HepG2 (cell line): ENCODE data around the gene UBE2S. TPM values are rescaled to one million over a fixed set of nuclear protein-coding genes. Genes with fewer than 3 reads are reported as not detected.

Experiments used
- ATAC-seq: fragments of 200-7000 bp; cut with Tn5 transposase; 3 replicates; pipeline ENCODE4 v1.9.1; 2020; ENCODE audit warnings: mild to moderate bottlenecking, moderate library complexity
- BruUV-seq: library from RNA; stranded (reverse); fragments of 400-500 nt; replicated peaks from 2 replicates; lab custom pipeline; 2021; lab: Mats Ljungman, UMichigan
- CTCF ChIA-PET: fragments of 300-600 bp; formaldehyde crosslinking; extraction: SDS; loops from one replicate; lab custom pipeline; 2021; ENCODE audit warnings: low total read pairs, inconsistent platforms, low intra/inter-chr PET ratio; lab: Yijun Ruan, JAX
- POLR2A ChIA-PET: fragments of 350-600 bp; sonication (Branson Sonifier 250); formaldehyde crosslinking; loops from one replicate; lab custom pipeline; 2020; ENCODE audit warnings: antibody characterized with exemption, inconsistent platforms; lab: Yijun Ruan, JAX
- DNase-seq: peaks from one replicate; pipeline ENCODE4 v3.0.0-alpha.2; 2015; ENCODE audit warnings: low spot score
- FAIRE-seq: peaks from 3 replicates; lab custom pipeline; 2011; peaks lifted over from hg19 to GRCh38; lab: Jason Lieb, UNC
- H2AFZ ChIP-seq: one replicate; pipeline ENCODE4 v1.6.1; 2011; ENCODE audit warnings: low read length, inconsistent platforms
- H3K27ac ChIP-seq: fragments of 300-600 bp; 3 replicates; pipeline ENCODE4 v1.8.0; 2011; ENCODE audit warnings: mixed run types, mild to moderate bottlenecking, mixed read lengths, low read length, inconsistent platforms; ENCODE audit not compliant: insufficient read depth; ENCODE audit errors: extremely low read length
- H3K27me3 ChIP-seq, 2 experiments: fragments of 200-600 bp in 1 of 2; 2 replicates in 1 of 2; 3 replicates in 1 of 2; pipeline versions ENCODE4 v1.6.0 to v1.8.0; 2011; ENCODE audit warnings: low read length in 2 of 2, mild to moderate bottlenecking in 2 of 2, moderate library complexity in 2 of 2, inconsistent platforms in 1 of 2; ENCODE audit not compliant: insufficient read depth in 2 of 2, control insufficient read depth in 1 of 2
- H3K36me3 ChIP-seq, 2 experiments: fragments of 200-600 bp in 1 of 2; replicated peaks in 1 of 2; 2 replicates in 1 of 2; 3 replicates in 1 of 2; pipeline versions ENCODE4 v1.5.1 to v1.8.0; 2011; ENCODE audit warnings: low read length in 2 of 2, inconsistent platforms in 1 of 2; ENCODE audit not compliant: insufficient read depth in 2 of 2, control insufficient read depth in 1 of 2
- H3K4me1 ChIP-seq: 2 replicates; pipeline ENCODE4 v1.5.1; 2012; ENCODE audit warnings: low read length, inconsistent platforms; ENCODE audit not compliant: insufficient read depth
- H3K4me2 ChIP-seq: 2 replicates; pipeline ENCODE4 v1.6.0; 2011; ENCODE audit warnings: low read depth, low read length, inconsistent platforms
- H3K4me3 ChIP-seq, 3 experiments: fragments of 200-600 bp in 1 of 3; sonication (generic), shearing (Covaris generic) in 1 of 3; replicated peaks in 1 of 3; 2 replicates each; pipeline ENCODE4 v1.5.1; 2011 to 2016; ENCODE audit warnings: low read length in 3 of 3, inconsistent platforms in 2 of 3, low read depth in 2 of 3, mild to moderate bottlenecking in 2 of 3, control low read depth in 1 of 3, mixed read lengths in 1 of 3; ENCODE audit not compliant: insufficient read depth in 1 of 3
- H3K79me2 ChIP-seq: one replicate; pipeline ENCODE4 v1.6.1; 2011; ENCODE audit warnings: low read length, inconsistent platforms; ENCODE audit not compliant: insufficient read depth
- H3K9ac ChIP-seq: 2 replicates; pipeline ENCODE4 v1.6.0; 2011; ENCODE audit warnings: mild to moderate bottlenecking, low read depth, low read length, inconsistent platforms; ENCODE audit not compliant: insufficient read depth
- H3K9me3 ChIP-seq: 2 replicates; pipeline ENCODE4 v1.5.1; 2012; ENCODE audit warnings: mild to moderate bottlenecking, low read length
- H4K20me1 ChIP-seq: 2 replicates; pipeline ENCODE4 v1.6.0; 2011; ENCODE audit warnings: inconsistent platforms, mild to moderate bottlenecking, low read length, moderate library complexity; ENCODE audit not compliant: insufficient read depth
- ATF7 ChIP-seq, 2 experiments: fragments of 450-650 bp in 1 of 2; sonication (generic) in 1 of 2; formaldehyde crosslinking in 1 of 2; IDR thresholded peaks; 2 replicates each; pipeline versions ENCODE4 v1.4.0 to v1.6.1; 2016 to 2020; ENCODE audit warnings: antibody characterized with exemption in 1 of 2, mild to moderate bottlenecking in 1 of 2, missing genetic modification reagents in 1 of 2
- CREB1 ChIP-seq, 2 experiments: fragments of 450-650 bp in 1 of 2; IDR thresholded peaks; 2 replicates each; pipeline ENCODE4 v1.6.1; 2016 to 2017; ENCODE audit warnings: control low read depth in 1 of 2, mild to moderate bottlenecking in 1 of 2, missing compliant biosample characterization in 1 of 2, missing genetic modification characterization in 1 of 2
- HOXA7 ChIP-seq: sonication (generic); formaldehyde crosslinking; IDR thresholded peaks from 2 replicates; pipeline ENCODE4 v1.8.1; 2022; ENCODE audit warnings: mild to moderate bottlenecking, missing genetic modification reagents, moderate library complexity
- KMT2A ChIP-seq: sonication (generic); formaldehyde crosslinking; IDR thresholded peaks from 2 replicates; pipeline ENCODE4 v1.4.0; 2020; ENCODE audit warnings: missing genetic modification reagents
- MYNN ChIP-seq: sonication (generic); formaldehyde crosslinking; IDR thresholded peaks from 2 replicates; pipeline ENCODE4 v1.4.0; 2020; ENCODE audit warnings: mild to moderate bottlenecking, low read depth, missing genetic modification reagents
- RORA ChIP-seq: sonication (generic); formaldehyde crosslinking; IDR thresholded peaks from 2 replicates; pipeline ENCODE4 v1.5.0; 2020; ENCODE audit warnings: mild to moderate bottlenecking, missing genetic modification reagents, moderate library complexity
- SIN3A ChIP-seq: IDR thresholded peaks from 2 replicates; pipeline ENCODE4 v1.6.1; 2011; ENCODE audit warnings: low read depth, mild to moderate bottlenecking, control low read depth, low read length, borderline replicate concordance
- ZFP41 ChIP-seq: sonication (generic); formaldehyde crosslinking; IDR thresholded peaks from 2 replicates; pipeline ENCODE4 v1.4.0; 2020; ENCODE audit warnings: mild to moderate bottlenecking, missing genetic modification reagents, borderline replicate concordance
- ZNF383 ChIP-seq: sonication (generic); formaldehyde crosslinking; IDR thresholded peaks from 2 replicates; pipeline ENCODE4 v1.4.0; 2020; ENCODE audit warnings: missing genetic modification reagents, mild to moderate bottlenecking, borderline replicate concordance
- ZNF780A ChIP-seq: sonication (generic); formaldehyde crosslinking; IDR thresholded peaks from 2 replicates; pipeline ENCODE4 v1.8.0; 2022; ENCODE audit warnings: mild to moderate bottlenecking, missing genetic modification reagents, moderate library complexity
- ZZZ3 ChIP-seq: sonication (generic); formaldehyde crosslinking; IDR thresholded peaks from 2 replicates; pipeline ENCODE4 v1.4.0; 2020; ENCODE audit warnings: missing genetic modification reagents, mild to moderate bottlenecking, borderline replicate concordance
- WGBS: methylation state at CpG from one replicate; pipeline ENCODE4 v1.1.6; 2017; ENCODE audit warnings: low lambda C conversion rate; 5-methylcytosine and 5-hydroxymethylcytosine counted together
- in situ Hi-C: cut with HindIII; loops from 2 replicates; pipeline ENCODE4 v1.10.0; 2017; ENCODE audit warnings: low pct_unique_long_range_greater_than_20kb; ENCODE audit not compliant: extremely low pct_ligation_motif_present
- intact Hi-C: fragments of 100-400 bp; cut with micrococcal nuclease; formaldehyde crosslinking; loops from one replicate; pipeline ENCODE4 v1.10.0; 2022; ENCODE audit not compliant: unreplicated experiment
- polyA plus RNA-seq, 8 experiments: library from polyadenylated mRNA; depleted of rRNA in 3 of 8; stranded (reverse) in 7 of 8; unstranded in 1 of 8; fragments of >200 nt; fragmentation: Illumina TruSeq in 4 of 8; extraction: Trizol in 4 of 8; gene quantifications; 2 replicates each; pipeline versions ENCODE4 v1.2.1 to v1.2.3, GENCODE V29; 2011 to 2016; ENCODE audit warnings: low read depth in 4 of 8, missing spikeins in 1 of 8, mixed read lengths in 1 of 8; ENCODE audit not compliant: insufficient read depth in 1 of 8
- total RNA-seq, 5 experiments: library from RNA; depleted of rRNA; stranded (reverse); fragments of >200 nt; fragmentation: Illumina TruSeq; extraction: Trizol; gene quantifications; 2 replicates each; pipeline ENCODE4 v1.2.3, GENCODE V29; 2016; ENCODE audit warnings: low read depth in 1 of 5
- TF ChIP-seq, protein P1 (sequence below): conservative IDR thresholded peaks from 2 replicates; pipeline ENCODE4 v1.6.1; 2018; ENCODE audit warnings: missing genetic modification reagents
- TF ChIP-seq, protein P2 (sequence below), 2 experiments: fragments of 450-650 bp in 1 of 2; sonication (generic) in 1 of 2; formaldehyde crosslinking; IDR thresholded peaks; 2 replicates each; pipeline versions ENCODE4 v1.5.0 to v1.8.0; 2020 to 2022; ENCODE audit warnings: mild to moderate bottlenecking in 1 of 2, missing genetic modification reagents in 1 of 2
- TF ChIP-seq, protein P3 (sequence below): sonication (generic); formaldehyde crosslinking; IDR thresholded peaks from 2 replicates; pipeline ENCODE4 v1.4.0; 2020; ENCODE audit warnings: low read depth, mild to moderate bottlenecking, missing genetic modification reagents
- TF ChIP-seq, protein P4 (sequence below): sonication (generic); formaldehyde crosslinking; IDR thresholded peaks from 2 replicates; pipeline ENCODE4 v1.4.0; 2020; ENCODE audit warnings: missing genetic modification reagents, low read depth, mild to moderate bottlenecking, borderline replicate concordance

UBE2S gene
- total and polyA plus RNA-seq, 2 of the 13 experiments (the other 11 are each of a cell fraction or from before 2014, with no cell fraction given) = 32.2 to 39.3 TPM

DNA sequence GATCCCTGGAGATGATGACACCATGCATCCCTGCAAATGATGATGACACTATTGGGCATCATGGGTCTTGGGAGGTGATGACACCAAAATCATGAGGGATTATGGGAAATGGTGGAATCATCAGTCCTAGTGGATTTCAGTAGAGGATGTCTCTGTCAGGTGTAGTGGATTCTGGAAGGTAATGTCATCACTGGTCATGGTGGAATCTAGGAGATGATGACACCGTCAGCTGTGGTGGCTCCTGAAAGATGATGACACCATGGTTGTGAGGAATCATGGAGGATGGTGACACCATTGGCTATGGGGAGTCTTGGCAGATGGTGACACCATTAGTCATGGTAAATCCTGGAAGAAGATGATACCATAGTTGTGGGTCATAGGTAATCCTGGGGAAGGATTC lies 23.6 kb upstream of the UBE2S start:
- DNase-seq (no peak), ATAC-seq (no peak), FAIRE-seq (no peak)
- TF ChIP-seq CREB1 (IDR thresholded peaks at IDR 0.05) (peak; percentile 80), CREB1 (CRISPR knock-in tag; IDR thresholded peaks at IDR 0.05) (no peak), ZNF383 (CRISPR knock-in tag) (no peak), ATF7 (IDR thresholded peaks at IDR 0.05) (peak; percentile 14; the same call in 1 of the 2 replicates), ATF7 (CRISPR knock-in tag; IDR thresholded peaks at IDR 0.05) (no peak)
- TF ChIP-seq, protein P1, sequence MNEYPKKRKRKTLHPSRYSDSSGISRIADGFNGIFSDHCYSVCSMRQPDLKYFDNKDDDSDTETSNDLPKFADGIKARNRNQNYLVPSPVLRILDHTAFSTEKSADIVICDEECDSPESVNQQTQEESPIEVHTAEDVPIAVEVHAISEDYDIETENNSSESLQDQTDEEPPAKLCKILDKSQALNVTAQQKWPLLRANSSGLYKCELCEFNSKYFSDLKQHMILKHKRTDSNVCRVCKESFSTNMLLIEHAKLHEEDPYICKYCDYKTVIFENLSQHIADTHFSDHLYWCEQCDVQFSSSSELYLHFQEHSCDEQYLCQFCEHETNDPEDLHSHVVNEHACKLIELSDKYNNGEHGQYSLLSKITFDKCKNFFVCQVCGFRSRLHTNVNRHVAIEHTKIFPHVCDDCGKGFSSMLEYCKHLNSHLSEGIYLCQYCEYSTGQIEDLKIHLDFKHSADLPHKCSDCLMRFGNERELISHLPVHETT = no peak
- no peaks in the 10 kb centered on the region for H3K9me3 ChIP-seq
- H3K79me2 ChIP-seq = no peaks in the 10 kb centered on the region
- no peaks in the 10 kb centered on the region for H3K4me1 ChIP-seq
- no peak overlapping the region for H3K4me3 ChIP-seq
- H3K4me2 ChIP-seq = no peak overlapping the region
- H3K9ac ChIP-seq = no peak overlapping the region
- in situ Hi-C loops (no loop called here), intact Hi-C loops (no loop called here)
- CTCF ChIA-PET = no interaction called here
- POLR2A ChIA-PET = no interaction called here
- no peak overlapping the region for H3K27ac ChIP-seq
- H2AFZ ChIP-seq = no peak overlapping the region
- 40% methylated on average over 1 of the region's 1 CpG for WGBS
- H3K36me3 ChIP-seq = no peaks in the 10 kb centered on the region
- no TSS peak for BruUV-seq
- H3K27me3 ChIP-seq = peaks cover 2 to 3% of the 10 kb centered on the region in 2 experiments; a peak in 1 of 5 replicates
- H4K20me1 ChIP-seq = no peaks in the 10 kb centered on the region

GRCh38 chr19:55426042-55426441 lies 18.5 kb upstream of the UBE2S start:
- H3K9ac ChIP-seq = no peak overlapping the region
- no peak overlapping the region for H3K4me2 ChIP-seq
- no TSS peak for BruUV-seq
- no peaks in the 10 kb centered on the region for H4K20me1 ChIP-seq
- FAIRE-seq = no peak
- H3K4me3 ChIP-seq = no peak overlapping the region
- ChIA-PET POLR2A (no interaction called here), CTCF (no interaction called here)
- WGBS = 0% methylated on average over 2 of the region's 2 CpGs
- peaks cover 0 to 15% of the 10 kb centered on the region in 2 experiments; a peak in 1 of 5 replicates for H3K27me3 ChIP-seq
- intact Hi-C loops = no loop called here
- H3K79me2 ChIP-seq = no peaks in the 10 kb centered on the region
- no peak for DNase-seq
- in situ Hi-C loops = no loop called here
- H3K4me1 ChIP-seq = no peaks in the 10 kb centered on the region
- no peak overlapping the region for H2AFZ ChIP-seq
- H3K36me3 ChIP-seq = no peaks in the 10 kb centered on the region
- ATAC-seq = no peak
- no peak overlapping the region for H3K27ac ChIP-seq
- H3K9me3 ChIP-seq = no peaks in the 10 kb centered on the region
- no peak for TF ChIP-seq HOXA7 (CRISPR knock-in tag)
- TF ChIP-seq SIN3A = no peak
- no peak for TF ChIP-seq MYNN (CRISPR knock-in tag)
- TF ChIP-seq, protein P2, sequence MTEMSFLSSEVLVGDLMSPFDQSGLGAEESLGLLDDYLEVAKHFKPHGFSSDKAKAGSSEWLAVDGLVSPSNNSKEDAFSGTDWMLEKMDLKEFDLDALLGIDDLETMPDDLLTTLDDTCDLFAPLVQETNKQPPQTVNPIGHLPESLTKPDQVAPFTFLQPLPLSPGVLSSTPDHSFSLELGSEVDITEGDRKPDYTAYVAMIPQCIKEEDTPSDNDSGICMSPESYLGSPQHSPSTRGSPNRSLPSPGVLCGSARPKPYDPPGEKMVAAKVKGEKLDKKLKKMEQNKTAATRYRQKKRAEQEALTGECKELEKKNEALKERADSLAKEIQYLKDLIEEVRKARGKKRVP (CRISPR knock-in tag; IDR thresholded peaks at IDR 0.05) = no peak
- no peak for TF ChIP-seq RORA (CRISPR knock-in tag)
- TF ChIP-seq, protein P3, sequence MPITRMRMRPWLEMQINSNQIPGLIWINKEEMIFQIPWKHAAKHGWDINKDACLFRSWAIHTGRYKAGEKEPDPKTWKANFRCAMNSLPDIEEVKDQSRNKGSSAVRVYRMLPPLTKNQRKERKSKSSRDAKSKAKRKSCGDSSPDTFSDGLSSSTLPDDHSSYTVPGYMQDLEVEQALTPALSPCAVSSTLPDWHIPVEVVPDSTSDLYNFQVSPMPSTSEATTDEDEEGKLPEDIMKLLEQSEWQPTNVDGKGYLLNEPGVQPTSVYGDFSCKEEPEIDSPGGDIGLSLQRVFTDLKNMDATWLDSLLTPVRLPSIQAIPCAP (CRISPR knock-in tag) = no peak
- TF ChIP-seq, protein P4, sequence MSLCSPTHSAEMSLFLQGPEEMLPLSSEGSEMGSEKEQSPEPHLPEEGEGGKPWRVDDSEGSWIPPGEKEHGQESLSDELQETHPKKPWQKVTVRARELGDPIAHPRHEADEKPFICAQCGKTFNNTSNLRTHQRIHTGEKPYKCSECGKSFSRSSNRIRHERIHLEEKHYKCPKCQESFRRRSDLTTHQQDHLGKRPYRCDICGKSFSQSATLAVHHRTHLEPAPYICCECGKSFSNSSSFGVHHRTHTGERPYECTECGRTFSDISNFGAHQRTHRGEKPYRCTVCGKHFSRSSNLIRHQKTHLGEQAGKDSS (CRISPR knock-in tag) = no peak
- TF ChIP-seq KMT2A (CRISPR knock-in tag) = no peak
- no peak for TF ChIP-seq ZNF780A (CRISPR knock-in tag)
- TF ChIP-seq ZZZ3 (CRISPR knock-in tag) = no peak
- TF ChIP-seq ZFP41 (CRISPR knock-in tag) = no peak
